ENCODE results near the gene PHACTR3. TPM values are rescaled to one million over a fixed set of nuclear protein-coding genes. Genes with fewer than 3 reads are reported as not detected.

Gene PHACTR3
- total RNA-seq, 1 experiment from 2014 or later = not detected

DNA sequence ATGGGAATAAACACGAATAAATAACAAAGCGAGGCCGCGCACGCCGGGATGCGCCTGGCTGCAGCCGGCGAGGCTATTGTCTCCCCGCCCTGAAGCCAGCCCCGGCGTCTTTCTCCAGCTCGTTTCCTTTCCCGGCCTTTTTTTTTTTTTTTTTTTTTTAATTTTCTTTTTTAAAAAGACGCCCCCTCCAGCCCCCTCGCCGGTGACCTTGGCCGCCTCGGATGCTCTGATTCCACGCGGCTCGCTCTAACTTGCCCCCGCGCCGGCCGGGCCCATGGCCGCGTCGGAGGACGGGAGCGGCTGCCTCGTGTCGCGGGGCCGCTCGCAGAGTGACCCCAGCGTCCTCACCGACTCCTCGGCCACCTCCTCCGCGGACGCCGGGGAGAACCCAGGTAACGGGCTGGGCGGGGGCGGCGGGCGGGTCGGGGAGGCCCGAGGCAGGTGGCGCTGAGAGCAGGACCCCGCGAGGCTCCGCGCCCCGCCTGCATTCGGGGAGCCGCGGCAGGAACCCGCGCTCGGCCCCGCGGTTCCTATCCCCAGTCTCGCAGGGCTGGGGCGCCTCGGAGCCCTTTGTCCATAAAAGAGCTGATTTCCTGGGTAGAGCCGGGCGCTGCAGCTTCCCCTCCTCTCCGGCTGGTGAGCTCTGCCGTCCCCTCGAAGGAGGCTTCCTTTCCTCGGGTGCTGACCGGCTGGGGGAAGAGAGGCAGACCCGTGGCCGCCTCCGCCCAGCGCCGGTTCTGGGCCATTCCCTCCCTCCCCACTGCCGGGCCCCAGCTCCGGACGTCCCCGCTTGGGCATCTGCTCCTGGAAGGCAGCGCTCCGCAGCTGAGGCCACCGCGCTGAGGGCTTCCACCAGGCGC lies 631 bp downstream of the PHACTR3 start:
- Histone ChIP-seq H3K4me1 (ENCODE audit: low read length) (no peaks in the 10 kb centered on the region), H3K9me3 (ENCODE audit: low read length) (no peaks in the 10 kb centered on the region), H3K27me3 (ENCODE audit: low read length) (no peaks in the 10 kb centered on the region), H3K27ac (ENCODE audit: low read length) (no peak overlapping the region), H3K79me2 (ENCODE audit: low read length) (no peaks in the 10 kb centered on the region), H3K9me2 (replicated peaks; ENCODE audit: insufficient read depth, low read length) (no peaks in the 10 kb centered on the region), H3K4me2 (ENCODE audit: low read depth, low read length, poor library complexity, severe bottlenecking) (no peak overlapping the region), H4K20me1 (ENCODE audit: insufficient read depth, low read depth, low read length) (no peaks in the 10 kb centered on the region), H3K4me3 (ENCODE audit: low read length) (no peak overlapping the region), H2AFZ (ENCODE audit: low read length) (no peak overlapping the region), H3K36me3 (ENCODE audit: insufficient read depth, low read length) (no peaks in the 10 kb centered on the region), H3K9ac (ENCODE audit: low read length) (no peak overlapping the region)
- DNase-seq = no peak

DNA sequence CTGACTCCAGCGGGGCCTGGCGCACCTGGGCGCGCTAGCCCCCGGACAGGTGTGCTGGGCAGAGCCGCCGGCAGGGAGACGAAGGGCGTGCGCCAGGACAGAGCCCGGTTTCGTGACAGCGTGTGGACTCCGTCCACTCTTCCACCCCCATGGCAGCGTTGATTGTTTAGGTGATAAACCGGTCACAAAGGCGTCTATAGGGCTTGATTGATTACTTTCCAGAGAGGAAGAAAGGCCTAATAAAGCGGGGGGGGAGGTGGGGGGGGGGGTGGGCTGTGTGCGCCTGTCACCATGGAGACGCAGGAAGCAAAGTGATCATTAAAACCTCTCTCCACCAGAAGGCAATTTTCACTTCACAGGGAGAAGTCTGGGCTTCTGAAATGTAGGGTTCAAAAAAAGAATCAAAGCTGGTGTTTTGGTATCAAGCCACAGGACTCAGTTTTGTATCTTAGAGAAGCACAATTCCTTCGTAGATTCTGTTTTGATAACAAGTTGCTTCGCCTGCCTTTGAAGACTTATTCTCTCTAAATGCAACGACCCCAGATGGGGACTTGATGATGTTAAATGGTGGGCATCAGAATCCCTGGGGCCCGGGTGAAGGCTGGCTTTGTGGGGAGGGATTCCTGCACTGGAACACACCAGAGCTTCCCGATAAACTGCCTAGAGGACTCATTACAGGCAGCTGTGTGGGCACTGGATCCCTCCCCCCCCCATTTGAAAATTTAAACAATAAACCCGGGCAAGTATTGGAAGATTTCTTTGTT lies 1.4 kb downstream of the PHACTR3 start:
- Histone ChIP-seq H2AFZ (ENCODE audit: low read length) (no peak overlapping the region), H3K27me3 (ENCODE audit: low read length) (no peaks in the 10 kb centered on the region), H3K27ac (ENCODE audit: low read length) (no peak overlapping the region), H3K4me3 (ENCODE audit: low read length) (no peak overlapping the region), H3K36me3 (ENCODE audit: insufficient read depth, low read length) (no peaks in the 10 kb centered on the region), H3K9me3 (ENCODE audit: low read length) (no peaks in the 10 kb centered on the region), H3K4me1 (ENCODE audit: low read length) (no peaks in the 10 kb centered on the region), H3K9ac (ENCODE audit: low read length) (no peak overlapping the region), H4K20me1 (ENCODE audit: insufficient read depth, low read depth, low read length) (no peaks in the 10 kb centered on the region), H3K79me2 (ENCODE audit: low read length) (no peaks in the 10 kb centered on the region), H3K9me2 (replicated peaks; ENCODE audit: insufficient read depth, low read length) (no peaks in the 10 kb centered on the region), H3K4me2 (ENCODE audit: low read depth, low read length, poor library complexity, severe bottlenecking) (no peak overlapping the region)
- DNase-seq = no peak

DNA sequence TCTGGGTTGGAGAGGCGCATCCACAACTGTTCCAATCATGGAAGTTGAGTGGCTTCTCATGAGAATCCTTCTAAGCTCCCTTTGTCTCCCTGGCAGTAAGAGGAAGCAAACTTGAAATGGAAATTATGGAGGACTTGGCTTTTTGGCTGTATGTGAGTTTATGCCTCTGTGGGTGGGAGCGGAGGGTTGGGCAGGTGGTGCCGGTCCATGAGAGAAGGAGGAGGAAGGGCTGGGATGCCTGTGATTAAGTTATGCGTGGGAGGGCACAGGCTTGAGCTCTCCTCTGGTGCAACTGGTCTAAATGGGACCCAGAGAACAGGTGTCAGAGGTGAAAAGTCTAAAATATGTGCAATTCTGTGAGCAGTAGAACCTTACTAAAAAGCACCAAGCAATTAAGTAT lies 2.2 kb downstream of the PHACTR3 start:
- H3K27me3 ChIP-seq (ENCODE audit: low read length) = no peaks in the 10 kb centered on the region
- H3K4me3 ChIP-seq (ENCODE audit: low read length) = no peak overlapping the region
- no peak overlapping the region for H3K9ac ChIP-seq (ENCODE audit: low read length)
- no peaks in the 10 kb centered on the region for H3K4me1 ChIP-seq (ENCODE audit: low read length)
- H3K27ac ChIP-seq (ENCODE audit: low read length) = no peak overlapping the region
- no peaks in the 10 kb centered on the region for H3K9me3 ChIP-seq (ENCODE audit: low read length)
- no peaks in the 10 kb centered on the region for H3K36me3 ChIP-seq (ENCODE audit: insufficient read depth, low read length)
- H3K79me2 ChIP-seq (ENCODE audit: low read length) = no peaks in the 10 kb centered on the region
- DNase-seq = no peak
- H2AFZ ChIP-seq (ENCODE audit: low read length) = no peak overlapping the region
- H4K20me1 ChIP-seq (ENCODE audit: insufficient read depth, low read depth, low read length) = no peaks in the 10 kb centered on the region
- no peak overlapping the region for H3K4me2 ChIP-seq (ENCODE audit: low read depth, low read length, poor library complexity, severe bottlenecking)
- no peaks in the 10 kb centered on the region for H3K9me2 ChIP-seq (replicated peaks; ENCODE audit: insufficient read depth, low read length)

DNA sequence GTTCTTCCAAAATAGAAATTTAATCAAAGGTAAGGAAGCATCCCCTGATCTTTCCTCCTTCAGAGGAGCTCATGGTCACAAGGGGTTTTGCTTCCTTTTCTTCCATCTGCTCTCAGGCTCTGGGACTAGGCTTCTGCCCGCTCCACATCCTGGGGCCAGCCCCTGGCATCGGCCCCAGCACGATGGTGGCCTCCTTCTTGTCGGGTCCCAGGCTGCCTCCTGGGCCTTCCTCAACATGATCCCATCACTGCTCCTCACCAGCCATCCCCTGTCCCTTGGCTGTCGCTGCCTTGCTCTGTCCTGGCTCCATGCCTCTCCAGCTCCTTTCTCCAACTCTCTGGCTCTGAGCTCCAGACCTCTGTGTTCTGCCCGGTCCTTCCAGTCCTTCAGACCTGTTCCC lies 4.1 kb downstream of the PHACTR3 start:
- Histone ChIP-seq H4K20me1 (ENCODE audit: insufficient read depth, low read depth, low read length) (no peaks in the 10 kb centered on the region), H3K9me3 (ENCODE audit: low read length) (no peaks in the 10 kb centered on the region), H3K27ac (ENCODE audit: low read length) (no peak overlapping the region), H3K9me2 (replicated peaks; ENCODE audit: insufficient read depth, low read length) (no peaks in the 10 kb centered on the region), H3K27me3 (ENCODE audit: low read length) (no peaks in the 10 kb centered on the region), H3K79me2 (ENCODE audit: low read length) (no peaks in the 10 kb centered on the region), H3K36me3 (ENCODE audit: insufficient read depth, low read length) (no peaks in the 10 kb centered on the region), H3K4me2 (ENCODE audit: low read depth, low read length, poor library complexity, severe bottlenecking) (no peak overlapping the region), H3K4me1 (ENCODE audit: low read length) (no peaks in the 10 kb centered on the region), H3K9ac (ENCODE audit: low read length) (no peak overlapping the region), H2AFZ (ENCODE audit: low read length) (no peak overlapping the region), H3K4me3 (ENCODE audit: low read length) (no peak overlapping the region)
- DNase-seq = no peak

DNA sequence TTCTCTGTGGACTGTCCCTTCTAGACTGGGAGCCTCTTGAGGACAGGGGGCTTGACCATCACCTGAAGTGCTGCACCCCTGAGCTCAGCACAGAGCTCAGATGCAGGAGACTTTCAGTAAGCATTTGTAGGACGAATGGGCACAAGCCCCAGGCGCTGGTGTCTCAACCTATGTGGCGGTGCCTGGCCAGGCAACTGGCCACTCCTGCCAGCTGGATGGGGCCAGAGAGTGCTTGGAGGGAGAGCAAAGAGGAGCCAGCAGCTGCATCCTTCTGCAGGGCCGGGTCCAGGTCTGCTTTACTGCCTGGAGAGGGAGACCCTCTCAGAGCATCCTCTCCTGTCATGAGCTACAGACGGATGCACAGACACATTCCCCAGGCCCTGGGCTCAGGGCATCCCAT lies 4.5 kb downstream of the PHACTR3 start:
- Histone ChIP-seq H3K9me3 (ENCODE audit: low read length) (no peaks in the 10 kb centered on the region), H2AFZ (ENCODE audit: low read length) (no peak overlapping the region), H3K36me3 (ENCODE audit: insufficient read depth, low read length) (no peaks in the 10 kb centered on the region), H3K4me3 (ENCODE audit: low read length) (no peak overlapping the region), H3K4me1 (ENCODE audit: low read length) (no peaks in the 10 kb centered on the region), H3K79me2 (ENCODE audit: low read length) (no peaks in the 10 kb centered on the region), H3K27ac (ENCODE audit: low read length) (no peak overlapping the region), H3K27me3 (ENCODE audit: low read length) (no peaks in the 10 kb centered on the region), H4K20me1 (ENCODE audit: insufficient read depth, low read depth, low read length) (no peaks in the 10 kb centered on the region), H3K4me2 (ENCODE audit: low read depth, low read length, poor library complexity, severe bottlenecking) (no peak overlapping the region), H3K9me2 (replicated peaks; ENCODE audit: insufficient read depth, low read length) (no peaks in the 10 kb centered on the region), H3K9ac (ENCODE audit: low read length) (no peak overlapping the region)
- DNase-seq = no peak

DNA sequence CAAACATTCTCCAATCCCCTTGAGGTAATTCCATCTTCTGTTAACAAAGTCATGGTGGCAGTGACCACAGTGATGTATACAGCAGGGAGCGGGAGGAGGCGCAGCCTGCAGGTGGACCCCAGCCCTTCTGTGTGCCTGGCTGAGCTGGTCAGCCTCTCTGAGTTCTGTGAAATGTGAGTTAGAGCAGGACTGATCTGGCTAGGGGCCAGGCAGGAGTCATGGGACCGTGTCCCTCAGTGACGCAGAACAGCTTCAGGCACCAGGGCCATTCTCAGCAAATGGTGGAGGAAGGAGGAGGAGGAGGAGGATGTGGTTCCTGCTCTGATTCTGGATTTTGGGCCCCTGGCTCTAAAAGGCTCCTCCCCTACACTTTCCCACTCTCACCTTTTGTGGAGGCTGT lies 6.9 kb downstream of the PHACTR3 start:
- H2AFZ ChIP-seq (ENCODE audit: low read length) = no peak overlapping the region
- no peaks in the 10 kb centered on the region for H3K27me3 ChIP-seq (ENCODE audit: low read length)
- H3K4me2 ChIP-seq (ENCODE audit: low read depth, low read length, poor library complexity, severe bottlenecking) = no peak overlapping the region
- no peak overlapping the region for H3K9ac ChIP-seq (ENCODE audit: low read length)
- no peak overlapping the region for H3K4me3 ChIP-seq (ENCODE audit: low read length)
- H3K4me1 ChIP-seq (ENCODE audit: low read length) = no peaks in the 10 kb centered on the region
- DNase-seq = no peak
- no peaks in the 10 kb centered on the region for H3K9me3 ChIP-seq (ENCODE audit: low read length)
- no peak overlapping the region for H3K27ac ChIP-seq (ENCODE audit: low read length)
- no peaks in the 10 kb centered on the region for H3K36me3 ChIP-seq (ENCODE audit: insufficient read depth, low read length)
- H3K79me2 ChIP-seq (ENCODE audit: low read length) = no peaks in the 10 kb centered on the region
- H4K20me1 ChIP-seq (ENCODE audit: insufficient read depth, low read depth, low read length) = no peaks in the 10 kb centered on the region
- H3K9me2 ChIP-seq (replicated peaks; ENCODE audit: insufficient read depth, low read length) = no peaks in the 10 kb centered on the region

DNA sequence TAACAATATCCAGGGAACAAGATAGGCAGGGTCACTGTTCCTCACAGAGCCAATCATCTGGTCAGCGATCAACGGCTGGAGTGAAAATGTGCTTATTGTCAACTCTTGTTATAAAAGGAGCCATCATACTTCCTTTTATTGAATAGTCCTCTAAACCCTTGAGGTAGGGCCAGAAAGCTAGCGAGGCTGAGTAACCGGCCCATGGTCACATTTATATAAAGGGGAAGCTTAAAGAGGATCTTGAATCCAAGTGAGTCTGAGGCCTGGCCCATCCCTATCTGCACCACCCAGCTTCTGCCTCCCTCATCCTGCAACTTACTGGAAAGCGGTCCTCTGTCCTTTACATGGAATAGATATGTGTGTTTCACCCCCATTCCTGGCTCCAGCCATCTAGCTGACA lies 9.5 kb downstream of the PHACTR3 start:
- no peak for DNase-seq
- H3K27me3 ChIP-seq (ENCODE audit: low read length) = no peaks in the 10 kb centered on the region
- no peak overlapping the region for H3K27ac ChIP-seq (ENCODE audit: low read length)
- H3K36me3 ChIP-seq (ENCODE audit: insufficient read depth, low read length) = no peaks in the 10 kb centered on the region
- no peak overlapping the region for H3K9ac ChIP-seq (ENCODE audit: low read length)
- H3K4me1 ChIP-seq (ENCODE audit: low read length) = no peaks in the 10 kb centered on the region
- no peak overlapping the region for H3K4me3 ChIP-seq (ENCODE audit: low read length)
- no peak overlapping the region for H3K4me2 ChIP-seq (ENCODE audit: low read depth, low read length, poor library complexity, severe bottlenecking)
- no peaks in the 10 kb centered on the region for H3K79me2 ChIP-seq (ENCODE audit: low read length)
- H2AFZ ChIP-seq (ENCODE audit: low read length) = no peak overlapping the region
- no peaks in the 10 kb centered on the region for H3K9me3 ChIP-seq (ENCODE audit: low read length)
- H3K9me2 ChIP-seq (replicated peaks; ENCODE audit: insufficient read depth, low read length) = no peaks in the 10 kb centered on the region
- no peaks in the 10 kb centered on the region for H4K20me1 ChIP-seq (ENCODE audit: insufficient read depth, low read depth, low read length)

DNA sequence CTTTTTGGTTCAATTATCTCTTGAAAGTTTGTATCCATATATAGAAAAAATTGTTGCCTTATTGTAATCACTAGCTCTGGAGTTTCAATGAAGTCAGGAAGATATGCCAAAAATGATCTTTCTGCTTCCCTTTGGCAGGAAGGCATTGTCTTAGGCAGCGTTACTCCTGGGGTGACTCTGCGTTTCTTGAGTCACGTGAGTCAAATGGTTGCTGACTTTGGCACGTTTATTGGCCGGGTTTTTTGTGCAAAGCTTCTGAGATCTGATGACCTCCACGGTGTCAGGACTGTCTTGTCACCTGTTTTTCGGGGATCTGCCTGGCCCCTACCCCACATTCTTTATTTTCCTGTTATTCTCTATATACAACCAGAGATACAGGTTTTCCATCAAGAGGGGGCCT lies 10.4 kb downstream of the PHACTR3 start:
- Histone ChIP-seq H3K79me2 (ENCODE audit: low read length) (no peaks in the 10 kb centered on the region), H4K20me1 (ENCODE audit: insufficient read depth, low read depth, low read length) (no peaks in the 10 kb centered on the region), H3K4me3 (ENCODE audit: low read length) (no peak overlapping the region), H3K4me1 (ENCODE audit: low read length) (no peaks in the 10 kb centered on the region), H3K9ac (ENCODE audit: low read length) (no peak overlapping the region), H2AFZ (ENCODE audit: low read length) (no peak overlapping the region), H3K4me2 (ENCODE audit: low read depth, low read length, poor library complexity, severe bottlenecking) (no peak overlapping the region), H3K36me3 (ENCODE audit: insufficient read depth, low read length) (no peaks in the 10 kb centered on the region), H3K9me3 (ENCODE audit: low read length) (no peaks in the 10 kb centered on the region), H3K27ac (ENCODE audit: low read length) (no peak overlapping the region), H3K27me3 (ENCODE audit: low read length) (no peaks in the 10 kb centered on the region), H3K9me2 (replicated peaks; ENCODE audit: insufficient read depth, low read length) (no peaks in the 10 kb centered on the region)
- no peak for DNase-seq
